Right lung (tissue), 5 donors: ENCODE results near the gene FAR1. TPM values are rescaled to one million over a fixed set of nuclear protein-coding genes. Genes with fewer than 3 reads are reported as not detected.

Source experiments
- DNase-seq, 2 donors: peaks; one replicate each; pipeline ENCODE4 v3.0.0-alpha.2; 2013
- polyA plus RNA-seq, 5 donors: library from polyadenylated mRNA; unstranded; fragments of 120-200 nt; gene quantifications; one replicate each; pipeline versions ENCODE4 v1.2.1 to v1.2.3, GENCODE V29; 2013; ENCODE audit warnings: inconsistent platforms in 1 of 5, low replicate concordance in 1 of 5; ENCODE audit not compliant: insufficient read length in 5 of 5, insufficient read depth in 1 of 5

Gene FAR1
- polyA plus RNA-seq, 5 donors, result 56.0 to 144 (median 113) TPM

- peak in 1 of 2 donors; percentile 56 for DNase-seq
Measured at GRCh38 chr11:13668957-13669521, 571 bp downstream of the FAR1 start.

- peak in 1 of 2 donors; percentile 13 for DNase-seq
Measured at GRCh38 chr11:13669544-13670488, 1.3 kb downstream of the FAR1 start.

GRCh38 chr11:13672576-13673210 lies 4.2 kb downstream of the FAR1 start:
- DNase-seq, result no peak

- no peak for DNase-seq
Measured at GRCh38 chr11:13674799-13675509, 6.5 kb downstream of the FAR1 start.

GRCh38 chr11:13676576-13676975 lies 8.1 kb downstream of the FAR1 start:
- DNase-seq, result no peak

GRCh38 chr11:13679768-13680167 lies 11.3 kb downstream of the FAR1 start:
- DNase-seq, result no peak

- no peak for DNase-seq
Measured at GRCh38 chr11:13680501-13681264, 12.2 kb downstream of the FAR1 start.

- DNase-seq, result no peak
Measured at GRCh38 chr11:13681446-13681845, 13.0 kb downstream of the FAR1 start.

GRCh38 chr11:13682212-13682611 lies 13.7 kb downstream of the FAR1 start:
- DNase-seq, result no peak

GRCh38 chr11:13685461-13686108 lies 17.1 kb downstream of the FAR1 start:
- no peak for DNase-seq

DNA sequence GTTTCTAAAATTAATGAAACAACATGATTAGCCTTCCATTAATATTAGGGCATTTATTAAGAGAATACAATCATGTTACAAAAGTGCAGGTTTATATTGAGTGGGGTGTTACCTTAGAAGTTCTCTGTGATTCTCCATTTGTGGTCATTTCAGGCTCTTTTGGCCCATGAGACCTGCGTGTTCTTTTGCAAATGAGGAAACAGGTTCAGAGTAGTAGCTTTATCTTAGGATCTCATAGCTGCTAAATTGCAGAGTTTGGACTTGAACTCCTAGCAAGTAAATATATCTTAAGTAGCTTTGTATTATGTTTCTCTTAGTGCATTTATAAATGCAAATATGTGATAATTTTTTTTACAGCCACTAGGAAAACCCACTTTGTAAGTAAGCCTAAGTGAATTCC lies 18.3 kb downstream of the FAR1 start:
- no peak for DNase-seq

GRCh38 chr11:13687271-13687670 lies 18.8 kb downstream of the FAR1 start:
- DNase-seq, result no peak

DNA sequence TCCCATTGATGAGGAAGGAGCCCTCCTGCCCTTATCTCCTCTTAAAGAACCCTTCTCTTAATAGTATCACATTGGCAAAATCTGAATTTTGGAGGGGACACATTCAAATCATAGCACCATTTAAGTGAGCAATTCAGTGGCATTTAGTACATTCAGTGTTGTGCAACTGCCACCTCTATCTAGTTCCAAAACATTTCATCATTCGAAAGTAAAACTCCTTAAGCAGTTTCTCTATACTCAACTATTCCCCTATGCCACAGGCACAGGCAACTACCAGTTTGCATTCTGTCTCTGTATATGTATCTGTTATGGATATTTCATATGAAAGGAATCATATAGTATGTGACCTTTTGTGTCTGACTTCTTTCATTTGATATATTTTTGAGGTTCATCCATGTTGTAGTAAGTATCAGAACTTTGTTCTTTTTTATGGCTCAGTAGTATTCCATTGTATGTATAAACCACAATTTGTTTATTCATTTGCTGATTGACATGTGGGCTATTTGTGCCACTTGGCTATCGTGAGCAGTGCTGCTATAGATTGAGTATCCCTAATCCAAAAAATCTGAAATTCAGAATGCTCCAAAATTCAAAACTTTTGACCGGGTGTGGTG lies 22.9 kb downstream of the FAR1 start:
- no peak for DNase-seq

- DNase-seq, result no peak
Measured at GRCh38 chr11:13692172-13692571, 23.7 kb downstream of the FAR1 start.

DNA sequence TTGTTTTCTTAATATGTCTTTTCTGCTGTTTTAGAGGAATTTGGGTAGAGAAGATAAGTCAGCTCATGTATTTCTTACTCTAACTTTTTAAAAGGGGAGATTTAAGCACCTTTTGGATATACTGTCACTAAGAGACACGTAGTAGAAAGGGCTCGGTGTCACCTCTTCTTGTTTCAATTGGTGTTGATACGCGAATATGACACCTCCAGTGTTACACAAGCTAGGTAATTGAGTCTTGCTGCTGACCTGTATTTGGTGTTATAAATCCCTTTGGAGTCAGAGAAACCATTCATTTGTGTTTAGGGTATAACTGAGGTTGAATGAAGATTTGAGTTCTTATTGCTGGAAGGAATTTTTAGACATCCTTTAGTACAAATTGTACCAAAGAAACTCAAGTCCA lies 25.6 kb downstream of the FAR1 start:
- DNase-seq, result no peak

DNA sequence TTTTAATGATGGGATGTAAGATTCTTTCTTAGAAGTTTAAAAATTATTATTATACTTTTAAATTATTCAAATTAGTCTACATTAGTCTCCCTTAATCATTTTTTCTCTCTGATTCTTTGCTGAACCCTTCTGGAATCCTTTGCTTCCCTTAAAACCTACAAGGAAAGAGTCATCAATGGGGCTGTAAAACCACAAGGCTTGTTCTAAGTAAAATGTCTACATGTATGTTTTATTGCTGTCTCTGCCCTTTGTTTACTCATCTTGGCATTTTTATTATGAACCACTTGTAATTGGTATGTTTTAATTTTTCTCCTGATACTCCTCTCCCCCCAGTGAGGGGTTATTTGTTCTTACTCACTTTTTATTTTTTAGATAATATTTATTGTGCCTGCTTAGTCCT lies 27.4 kb downstream of the FAR1 start:
- DNase-seq, result no peak

DNA sequence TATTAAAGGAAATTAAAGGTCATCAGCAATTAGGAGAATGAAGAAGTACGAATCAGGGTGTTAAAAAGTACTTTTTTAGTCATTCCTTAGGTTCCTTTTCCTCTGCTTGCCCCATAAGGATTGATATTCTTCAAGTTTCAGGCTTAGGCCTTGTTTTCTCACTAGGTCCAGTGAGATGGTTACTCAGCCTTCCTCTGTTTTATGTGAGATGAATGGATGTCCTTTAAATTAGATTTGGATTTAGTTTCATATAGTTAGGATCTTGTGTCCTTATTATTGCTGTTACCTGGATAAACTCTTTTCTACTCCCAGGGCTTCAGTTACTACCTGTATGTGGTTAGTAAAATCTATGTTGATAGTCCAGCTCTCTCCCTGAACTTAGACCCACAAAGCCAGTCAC lies 29.2 kb downstream of the FAR1 start:
- DNase-seq, result no peak

- DNase-seq, result no peak
Measured at GRCh38 chr11:13698132-13698531, 29.7 kb downstream of the FAR1 start.

DNA sequence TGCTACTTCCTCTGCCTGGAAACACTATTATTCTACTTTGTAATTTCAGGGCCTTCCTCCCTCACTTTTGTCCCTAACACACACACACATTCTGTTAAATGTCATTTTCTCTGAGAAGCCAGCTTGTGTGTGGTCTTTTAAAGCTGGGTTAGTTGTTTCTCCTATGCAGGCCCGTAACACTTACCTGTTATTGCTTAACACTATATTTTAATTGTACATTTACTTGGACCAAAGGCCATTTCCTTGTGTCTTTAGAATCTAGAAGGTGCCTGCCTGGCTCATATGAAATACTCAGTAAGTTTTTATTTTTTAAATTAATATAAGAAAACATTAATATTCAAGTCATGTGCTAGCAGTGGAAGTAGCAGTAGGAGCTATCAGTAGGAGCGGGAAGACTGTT lies 30.6 kb downstream of the FAR1 start:
- no peak for DNase-seq

DNA sequence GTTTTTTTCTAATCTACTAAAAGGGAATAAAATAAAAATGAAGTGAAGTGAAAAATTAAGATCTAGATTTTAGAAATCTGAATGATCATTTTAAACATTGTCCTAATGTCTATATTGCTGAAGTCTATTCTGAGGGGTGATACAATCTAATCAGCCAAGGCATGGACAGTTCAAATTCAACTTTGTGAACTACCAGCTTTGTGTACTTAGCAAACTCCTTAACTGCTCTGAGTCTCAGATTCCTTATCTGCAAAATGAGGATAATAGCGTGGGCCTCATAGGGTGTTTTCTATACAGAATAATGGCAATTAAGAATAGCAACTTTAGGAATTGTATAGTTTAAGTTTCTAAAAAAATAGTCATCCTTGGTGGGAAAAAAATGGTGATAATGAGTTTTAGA lies 31.4 kb downstream of the FAR1 start:
- DNase-seq, result no peak
